Stimulated activated CD4-positive, alpha-beta T cell treated with anti-CD3 and anti-CD28 coated beads, Interleukin-4, amount 100 ng/mL, for 1 hour (primary cell): ENCODE results near the gene CAMTA1.

ENCODE experiments used
- DNase-seq: peaks from one replicate; pipeline ENCODE4 v3.0.0-alpha.2; 2020

The CAMTA1 gene

GRCh38 chr1:6858596-6858995 is 73.3 kb downstream of the CAMTA1 start:
- no peak for DNase-seq

DNA sequence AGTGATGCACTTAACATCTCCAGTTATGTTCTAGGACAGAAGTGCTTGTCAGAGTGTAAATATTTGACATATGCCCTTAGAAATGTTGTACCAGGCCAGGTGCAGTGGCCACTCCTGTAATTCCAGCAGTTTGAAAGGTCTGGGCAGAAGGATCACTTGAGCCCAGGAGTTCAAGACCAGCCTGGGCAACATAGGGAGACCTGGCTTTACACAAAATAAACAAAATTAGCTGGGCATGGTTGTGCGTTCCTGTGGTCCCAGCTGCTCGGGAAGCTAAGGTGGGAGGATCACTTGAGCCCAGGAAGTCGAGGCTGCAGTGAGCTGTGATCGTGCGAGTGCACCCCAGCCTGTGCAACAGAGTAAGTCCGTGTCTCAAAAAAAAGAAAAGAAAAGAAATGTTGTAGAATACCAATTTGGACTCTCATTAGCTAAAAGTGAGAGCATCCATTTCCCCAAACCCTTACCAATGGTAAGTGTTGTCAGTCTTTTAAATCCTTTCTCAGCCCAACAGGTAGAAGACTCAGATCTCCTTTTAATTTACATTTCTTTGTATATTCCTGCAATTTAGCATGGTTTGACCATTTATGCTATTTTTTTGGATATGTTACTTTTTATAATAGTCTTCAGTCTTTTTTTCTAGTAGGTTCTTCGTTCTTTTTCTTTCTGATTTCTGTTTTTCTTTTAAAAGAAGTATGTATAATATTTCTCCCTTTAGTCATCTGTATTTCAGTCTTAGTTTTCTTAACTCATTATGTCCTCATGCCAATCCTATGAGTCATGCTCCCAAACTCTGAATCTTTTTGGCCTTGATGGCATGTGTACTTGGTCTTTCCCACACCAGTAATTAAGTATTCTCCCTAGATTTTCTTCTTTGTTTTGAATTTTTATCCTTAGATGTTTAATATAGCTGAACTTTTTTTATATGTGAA is 74.4 kb downstream of the CAMTA1 start:
- no peak for DNase-seq

- DNase-seq: no peak
These were observed 75.1 kb downstream of the CAMTA1 start for GRCh38 chr1:6860401-6860800.

- DNase-seq: no peak
These were observed 75.9 kb downstream of the CAMTA1 start for GRCh38 chr1:6861075-6861724.

- DNase-seq: no peak
These were observed 77.7 kb downstream of the CAMTA1 start for GRCh38 chr1:6862906-6863305.

DNA sequence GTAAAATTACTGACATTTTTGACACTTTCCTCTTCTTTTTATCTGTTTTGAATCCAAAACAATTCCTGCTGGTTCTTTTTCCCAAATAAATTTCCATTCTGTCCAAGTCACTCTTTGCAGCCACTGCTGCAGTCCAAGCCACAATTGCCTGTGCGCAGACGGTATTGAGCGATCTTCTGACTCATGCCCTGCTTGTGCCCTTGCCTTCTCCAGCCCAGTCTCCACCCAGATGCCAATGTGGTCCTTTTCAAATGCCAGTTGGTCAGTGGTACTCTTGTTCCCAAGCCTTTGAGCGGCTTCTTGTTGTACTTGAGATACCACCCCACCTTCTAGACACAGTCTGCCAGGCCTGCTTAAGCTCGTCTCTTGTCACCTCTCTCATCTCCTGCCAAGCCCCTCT is 78.9 kb downstream of the CAMTA1 start:
- DNase-seq: no peak

GRCh38 chr1:6866825-6867224 is 81.6 kb downstream of the CAMTA1 start:
- no peak for DNase-seq

- no peak for DNase-seq
These were observed 82.1 kb downstream of the CAMTA1 start for GRCh38 chr1:6867321-6867720.

DNA sequence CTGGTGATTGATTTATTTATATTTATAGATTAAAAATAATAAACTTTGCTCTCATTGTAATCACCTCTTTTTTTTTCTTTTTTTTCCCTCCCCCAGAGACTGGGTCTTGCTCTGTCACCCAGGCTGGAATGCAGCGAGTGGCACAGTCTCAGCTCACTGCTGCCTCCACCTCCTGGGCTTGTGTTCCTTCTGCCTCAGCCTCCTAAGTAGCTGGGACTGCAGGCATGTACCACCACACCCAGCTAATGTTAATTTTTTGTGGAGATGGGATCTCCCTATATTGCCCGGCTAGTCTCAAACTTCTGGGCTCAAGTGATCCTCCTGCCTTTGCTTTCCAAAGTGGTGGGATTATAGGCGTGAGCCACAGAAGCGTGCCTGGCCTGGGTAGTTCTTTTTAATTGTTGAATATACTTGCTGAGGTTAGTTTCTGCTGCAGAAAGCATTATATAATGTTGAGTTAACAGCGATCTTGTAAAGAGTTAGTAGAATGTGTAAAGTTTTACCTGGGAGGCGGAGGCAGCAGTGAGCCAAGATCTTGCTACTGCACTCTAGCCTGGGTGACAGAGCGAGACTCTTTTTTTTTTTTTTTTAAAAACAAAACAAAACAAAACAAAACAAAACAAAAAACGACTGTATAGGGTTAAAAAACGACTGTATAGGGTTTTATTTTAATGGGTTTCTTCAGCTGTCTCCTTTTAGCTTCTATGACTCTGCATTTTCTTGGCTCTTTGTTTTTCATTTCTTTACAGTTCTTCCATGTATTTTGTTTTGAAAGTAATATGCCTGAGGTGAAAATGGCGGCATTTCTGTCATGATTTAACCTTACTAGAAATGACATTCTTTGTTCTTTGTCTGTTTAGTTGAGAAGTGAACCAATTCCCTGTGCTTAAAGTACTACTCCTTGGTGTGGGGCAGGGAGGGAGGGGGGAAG is 82.7 kb downstream of the CAMTA1 start:
- no peak for DNase-seq

DNA sequence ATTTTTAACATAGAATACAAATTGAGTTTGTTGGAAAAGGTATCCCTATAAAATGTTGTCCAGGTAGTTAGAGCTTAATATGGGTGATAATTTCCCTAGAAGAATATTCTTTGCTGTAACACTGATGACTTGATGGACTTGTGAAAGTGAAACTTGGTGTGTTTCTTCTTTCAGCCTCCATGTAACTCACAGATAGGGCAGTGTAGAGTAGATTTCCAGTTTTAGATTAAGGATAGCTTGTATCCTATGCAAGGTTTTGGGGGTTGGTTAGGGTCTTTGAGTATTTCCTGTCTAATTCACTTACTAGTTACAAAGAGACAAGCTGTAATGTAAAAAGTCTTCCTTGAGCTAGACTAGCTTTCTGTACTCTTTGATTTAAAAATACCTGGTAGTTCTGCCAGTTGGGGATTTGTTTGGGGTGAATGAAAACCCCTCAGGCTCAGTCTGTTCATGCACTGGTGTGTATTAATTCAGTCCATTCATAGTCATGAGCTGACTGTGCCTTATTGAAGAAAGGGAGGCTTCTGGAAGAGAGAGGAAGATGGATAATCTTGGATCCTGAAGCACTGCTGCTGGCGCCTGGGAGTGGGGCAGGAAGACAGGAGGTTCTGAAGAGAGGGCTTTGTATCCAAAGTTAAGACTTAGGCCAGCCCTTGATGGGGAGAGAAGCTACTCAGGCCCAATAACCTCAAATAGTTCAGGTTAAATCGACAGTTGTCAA is 83.6 kb downstream of the CAMTA1 start:
- DNase-seq: no peak

GRCh38 chr1:6869545-6869944 is 84.3 kb downstream of the CAMTA1 start:
- DNase-seq: no peak

- no peak for DNase-seq
These were observed 84.8 kb downstream of the CAMTA1 start for GRCh38 chr1:6870086-6870485.

- no peak for DNase-seq
These were observed 85.3 kb downstream of the CAMTA1 start for GRCh38 chr1:6870571-6870970.

DNA sequence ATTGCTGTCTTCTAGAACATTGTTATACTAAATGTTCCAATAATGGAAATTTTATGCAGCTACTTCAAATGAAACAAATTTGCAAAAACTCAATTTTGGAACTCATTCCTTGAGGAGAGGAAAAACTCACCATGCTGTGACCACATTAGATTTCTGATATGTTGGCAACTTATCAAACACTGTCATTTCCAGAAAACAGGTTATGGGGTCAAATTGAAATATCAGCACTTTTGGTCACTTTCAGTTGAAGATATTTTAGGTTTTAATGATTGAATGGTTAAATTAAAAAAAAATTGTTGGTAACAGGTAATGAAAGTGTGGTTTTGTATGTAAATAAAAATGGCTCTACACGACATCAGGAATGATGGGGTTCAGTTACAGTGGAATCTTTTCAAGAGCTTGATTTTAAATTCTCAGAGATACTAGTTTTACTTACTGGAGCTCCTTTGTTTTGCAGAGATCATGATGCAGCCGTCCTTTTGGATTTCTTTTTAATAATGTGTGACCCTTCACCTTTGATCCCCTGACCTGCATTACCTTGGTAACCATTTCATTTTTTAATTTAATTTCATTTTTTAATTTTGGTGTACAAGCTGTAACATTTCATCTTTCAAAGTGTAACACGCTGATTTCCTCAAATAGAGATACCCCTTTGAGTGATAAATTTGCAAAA is 86.2 kb downstream of the CAMTA1 start:
- no peak for DNase-seq

DNA sequence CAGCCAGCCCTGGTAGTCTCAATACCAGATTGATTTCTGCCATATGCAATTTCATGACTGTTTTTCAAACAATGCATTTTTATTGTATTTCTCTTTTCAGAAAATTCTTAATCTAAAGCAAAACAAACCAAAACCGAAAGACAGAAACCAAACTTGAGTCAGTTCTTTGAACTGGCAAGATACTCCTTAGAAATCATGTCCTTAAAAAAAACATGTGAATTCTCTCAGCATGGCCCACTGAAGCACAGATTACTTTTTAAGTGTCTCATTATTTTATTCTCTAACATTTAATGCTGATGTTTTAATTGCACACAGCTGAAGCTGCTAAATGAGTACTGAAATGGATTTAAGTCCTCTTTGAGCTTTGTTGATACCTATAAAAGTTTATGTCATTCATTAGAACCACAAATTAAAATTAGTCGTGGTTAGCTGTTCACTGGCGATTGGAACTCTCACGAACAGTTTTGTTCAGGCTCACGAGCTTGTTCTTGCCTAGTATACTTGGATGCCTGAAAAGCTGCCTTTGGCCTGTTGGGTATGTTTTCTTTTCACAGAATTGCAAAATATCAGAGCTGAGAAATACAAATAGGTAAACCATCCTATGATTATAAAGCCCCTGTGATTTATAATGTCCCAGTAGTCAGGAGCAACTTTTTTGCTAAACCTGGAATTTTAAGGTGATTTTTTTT is 87.5 kb downstream of the CAMTA1 start:
- DNase-seq: no peak

- no peak for DNase-seq
These were observed 88.2 kb downstream of the CAMTA1 start for GRCh38 chr1:6873298-6874015.

- no peak for DNase-seq
These were observed 89.0 kb downstream of the CAMTA1 start for GRCh38 chr1:6874298-6874697.

DNA sequence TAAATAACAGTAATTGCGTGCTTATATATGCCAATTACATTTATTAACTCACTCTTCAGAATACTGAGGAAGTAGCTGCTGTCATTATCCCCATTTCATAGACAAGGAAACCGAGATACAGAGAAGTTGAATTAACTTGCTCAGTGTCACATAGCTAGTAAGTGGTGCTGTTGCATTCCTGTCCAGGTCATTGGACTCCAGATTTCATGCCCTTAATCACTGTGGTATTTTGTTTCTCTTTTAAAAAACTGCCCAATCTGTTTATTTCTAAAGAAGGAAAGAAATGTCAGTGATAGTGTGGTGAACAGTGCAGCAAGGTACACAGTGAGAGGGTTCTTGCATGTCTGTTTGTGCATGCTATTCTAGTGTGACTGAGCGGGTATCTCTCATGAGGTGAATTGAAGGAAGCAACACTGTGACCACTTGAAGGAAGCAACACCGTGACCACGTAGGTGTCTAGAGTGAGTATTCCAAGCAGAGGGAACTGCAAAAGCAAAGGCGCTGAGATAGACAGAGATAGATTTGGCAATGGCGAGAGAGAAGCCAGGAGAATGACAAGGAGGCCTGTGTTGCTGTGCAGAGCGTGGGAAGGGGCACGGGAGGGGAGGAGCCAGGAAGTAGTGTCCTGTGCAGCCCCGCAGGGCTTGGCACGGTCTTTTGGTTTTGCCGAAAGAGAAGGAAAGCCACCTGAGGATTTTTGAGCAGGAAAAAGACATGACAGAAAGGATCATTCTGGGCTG is 95.9 kb downstream of the CAMTA1 start:
- DNase-seq: no peak

- DNase-seq: no peak
These were observed 97.2 kb downstream of the CAMTA1 start for GRCh38 chr1:6882414-6882813.

DNA sequence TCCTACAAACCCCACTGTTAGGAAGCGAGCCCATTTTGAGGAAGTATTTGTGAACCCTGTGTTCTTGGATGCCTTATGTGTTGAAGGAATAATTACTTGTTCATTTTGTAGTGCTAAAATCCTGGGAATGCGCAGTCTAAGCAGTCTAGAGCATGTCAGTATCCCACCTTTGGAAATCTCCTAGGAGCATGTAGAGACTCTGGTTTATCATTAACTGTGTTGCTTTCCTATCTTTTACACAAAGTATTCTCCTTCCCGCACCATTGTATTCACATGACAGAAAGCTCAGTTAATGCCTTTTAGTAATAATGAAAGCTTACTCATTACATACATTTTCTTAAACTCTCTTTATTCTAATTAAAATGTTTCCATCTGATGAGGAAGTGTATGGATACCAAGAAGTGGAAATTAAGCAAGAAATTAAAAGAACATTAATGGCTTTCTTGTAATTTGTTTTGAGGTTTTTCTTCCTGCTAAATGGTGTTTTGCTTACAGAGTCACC is 99.4 kb downstream of the CAMTA1 start:
- no peak for DNase-seq
